ENCODE results near the gene PVALB.

The PVALB gene

DNA sequence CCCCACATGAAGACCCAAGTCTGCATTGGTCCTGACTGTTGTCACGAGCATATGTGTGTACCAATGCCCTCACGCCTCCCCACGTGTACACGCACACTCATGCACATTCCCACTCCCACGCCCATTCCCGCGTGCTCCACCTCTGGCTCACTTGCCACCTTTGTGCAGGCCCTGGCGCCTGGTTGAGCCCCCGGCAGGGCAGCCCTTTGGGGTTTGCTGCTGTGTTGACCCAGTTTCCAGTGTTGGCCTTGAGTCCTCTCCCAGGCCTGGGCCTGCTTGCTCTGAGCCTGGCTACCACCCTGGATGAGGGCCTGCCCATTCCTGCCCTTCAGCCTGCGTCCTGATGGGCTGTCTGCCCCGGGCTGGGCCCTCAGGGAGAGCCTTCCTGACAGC lies 18.2 kb downstream of the PVALB start:
- no peak for DNase-seq
- H3K9me2 ChIP-seq (replicated peaks; ENCODE audit: insufficient read depth, low read length) = no peaks in the 10 kb centered on the region
- no peak overlapping the region for H3K4me3 ChIP-seq (ENCODE audit: low read length)
- no peak overlapping the region for H2AFZ ChIP-seq (ENCODE audit: low read length)
- H3K4me1 ChIP-seq (ENCODE audit: low read length) = no peaks in the 10 kb centered on the region
- H3K79me2 ChIP-seq (ENCODE audit: low read length) = no peaks in the 10 kb centered on the region
- peaks cover 47% of the 10 kb centered on the region for H3K27me3 ChIP-seq (replicated peaks; ENCODE audit: insufficient read depth, low read length)
- no peak overlapping the region for H3K4me2 ChIP-seq (ENCODE audit: low read depth, low read length)
- no peaks in the 10 kb centered on the region for H4K20me1 ChIP-seq (ENCODE audit: insufficient read depth, low read length)
- H3K27ac ChIP-seq (ENCODE audit: low read length) = no peak overlapping the region
- H3K9ac ChIP-seq (ENCODE audit: low read length) = no peak overlapping the region
- no peaks in the 10 kb centered on the region for H3F3A ChIP-seq (ENCODE audit: insufficient read depth, low read length)
- TF ChIP-seq EZH2 (optimal IDR thresholded peaks at IDR 0.05; ENCODE audit: low read depth, low read length) (no peak), EZH2phosphoT487 (IDR thresholded peaks at IDR 0.05; ENCODE audit: low read length) (no peak), CTCF (IDR thresholded peaks at IDR 0.05; ENCODE audit: low read length) (no peak)
- no peaks in the 10 kb centered on the region for H3K9me3 ChIP-seq (replicated peaks; ENCODE audit: insufficient read depth, low read length)
- no peaks in the 10 kb centered on the region for H3K36me3 ChIP-seq (replicated peaks; ENCODE audit: insufficient read depth, low read length)

GRCh38 chr22:36797911-36798673 lies 18.7 kb downstream of the PVALB start:
- H3K4me3 ChIP-seq (ENCODE audit: low read length) = no peak overlapping the region
- H3K79me2 ChIP-seq (ENCODE audit: low read length) = no peaks in the 10 kb centered on the region
- H3K9me2 ChIP-seq (replicated peaks; ENCODE audit: insufficient read depth, low read length) = no peaks in the 10 kb centered on the region
- H3K9me3 ChIP-seq (replicated peaks; ENCODE audit: insufficient read depth, low read length) = no peaks in the 10 kb centered on the region
- no peaks in the 10 kb centered on the region for H3K4me1 ChIP-seq (ENCODE audit: low read length)
- no peak overlapping the region for H3K27ac ChIP-seq (ENCODE audit: low read length)
- H3K4me2 ChIP-seq (ENCODE audit: low read depth, low read length) = no peak overlapping the region
- no peaks in the 10 kb centered on the region for H3K36me3 ChIP-seq (replicated peaks; ENCODE audit: insufficient read depth, low read length)
- no peaks in the 10 kb centered on the region for H3F3A ChIP-seq (ENCODE audit: insufficient read depth, low read length)
- TF ChIP-seq EZH2 (optimal IDR thresholded peaks at IDR 0.05; ENCODE audit: low read depth, low read length) = no peak
- TF ChIP-seq CTCF (IDR thresholded peaks at IDR 0.05; ENCODE audit: low read length) = no peak
- no peak for TF ChIP-seq EZH2phosphoT487 (IDR thresholded peaks at IDR 0.05; ENCODE audit: low read length)
- no peak for DNase-seq
- H3K9ac ChIP-seq (ENCODE audit: low read length) = no peak overlapping the region
- H3K27me3 ChIP-seq (replicated peaks; ENCODE audit: insufficient read depth, low read length) = peaks cover 44% of the 10 kb centered on the region
- H4K20me1 ChIP-seq (ENCODE audit: insufficient read depth, low read length) = no peaks in the 10 kb centered on the region
- no peak overlapping the region for H2AFZ ChIP-seq (ENCODE audit: low read length)

DNA sequence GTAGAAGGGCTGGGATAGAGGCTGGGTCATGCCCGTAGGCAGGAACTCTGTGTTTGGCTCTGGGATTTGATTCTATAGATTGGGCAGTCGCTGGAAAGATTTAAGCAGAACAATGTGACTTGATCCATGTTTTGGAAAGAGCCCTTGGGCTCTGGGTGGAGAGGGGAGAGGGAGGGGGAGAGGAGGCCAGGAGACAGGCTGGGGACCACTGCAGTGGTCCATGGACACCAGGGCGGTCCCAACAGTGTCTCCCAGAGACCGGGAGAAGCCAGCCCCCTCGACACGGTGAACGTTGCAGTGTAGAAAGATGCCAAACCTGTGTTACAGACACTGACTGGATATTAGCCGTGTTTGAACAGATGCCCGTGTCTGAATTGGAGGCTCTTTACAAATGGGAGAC lies 19.5 kb downstream of the PVALB start:
- Histone ChIP-seq H3K9me3 (replicated peaks; ENCODE audit: insufficient read depth, low read length) (no peaks in the 10 kb centered on the region), H3K4me1 (ENCODE audit: low read length) (no peaks in the 10 kb centered on the region), H3K27ac (ENCODE audit: low read length) (no peak overlapping the region), H3K9ac (ENCODE audit: low read length) (no peak overlapping the region), H3K4me3 (ENCODE audit: low read length) (no peak overlapping the region), H3F3A (ENCODE audit: insufficient read depth, low read length) (no peaks in the 10 kb centered on the region), H3K27me3 (replicated peaks; ENCODE audit: insufficient read depth, low read length) (peaks cover 39% of the 10 kb centered on the region), H3K36me3 (replicated peaks; ENCODE audit: insufficient read depth, low read length) (no peaks in the 10 kb centered on the region), H3K9me2 (replicated peaks; ENCODE audit: insufficient read depth, low read length) (no peaks in the 10 kb centered on the region), H3K79me2 (ENCODE audit: low read length) (no peaks in the 10 kb centered on the region), H2AFZ (ENCODE audit: low read length) (no peak overlapping the region), H4K20me1 (ENCODE audit: insufficient read depth, low read length) (no peaks in the 10 kb centered on the region), H3K4me2 (ENCODE audit: low read depth, low read length) (no peak overlapping the region)
- no peak for TF ChIP-seq EZH2phosphoT487 (IDR thresholded peaks at IDR 0.05; ENCODE audit: low read length)
- TF ChIP-seq CTCF (IDR thresholded peaks at IDR 0.05; ENCODE audit: low read length) = no peak
- no peak for TF ChIP-seq EZH2 (optimal IDR thresholded peaks at IDR 0.05; ENCODE audit: low read depth, low read length)
- no peak for DNase-seq
